H1 (cell line): ENCODE data around the gene MICALL2. TPM values are rescaled to one million over a fixed set of nuclear protein-coding genes. Genes with fewer than 3 reads are reported as not detected.

Source experiments
- BCL11A ChIP-seq, 2 experiments: IDR thresholded peaks; one replicate each; pipeline ENCODE4 v1.6.1; 2011; ENCODE audit warnings: low read depth in 2 of 2, low read length in 2 of 2, mild to moderate bottlenecking in 2 of 2
- CBX8 ChIP-seq: fragments of 300-800, 300-1000 bp; sonication (generic); IDR thresholded peaks from 2 replicates; pipeline ENCODE4 v1.7.1; 2016; ENCODE audit warnings: low read depth, low read length, borderline replicate concordance
- SAP30 ChIP-seq: fragments of 300-600 bp; sonication (generic); IDR thresholded peaks from 2 replicates; pipeline ENCODE4 v1.7.1; 2012; ENCODE audit warnings: low read length, moderate library complexity, mild to moderate bottlenecking, inconsistent platforms; ENCODE audit not compliant: insufficient read depth, insufficient replicate concordance
- polyA plus RNA-seq, 7 experiments: library from polyadenylated mRNA; depleted of rRNA in 3 of 7; stranded (reverse) in 5 of 7; unstranded in 2 of 7; fragments of >200 nt in 5 of 7; fragments of 200-250 nt in 2 of 7; gene quantifications; 1 replicate in 5 of 7; 2 replicates in 1 of 7; 4 replicates in 1 of 7; pipeline versions ENCODE4 v1.2.1 to v1.2.3, GENCODE V29; 2011 to 2013; ENCODE audit warnings: missing spikeins in 2 of 7, mixed read lengths in 2 of 7
- total RNA-seq: library from RNA; stranded (reverse); fragmentation: NEBNext Ultra II Directional; extraction: Animal tissue kit (Norgen Biotek cat#: 25700); gene quantifications from 2 replicates; pipeline ENCODE4 v1.2.1, GENCODE V29; 2021
- TF ChIP-seq, protein P1 (sequence below): IDR thresholded peaks from 2 replicates; pipeline ENCODE4 v1.6.1; 2012; ENCODE audit warnings: inconsistent platforms
- TF ChIP-seq, protein P2 (sequence below): IDR thresholded peaks from 2 replicates; pipeline ENCODE4 v1.6.1; 2012; ENCODE audit warnings: low read length, inconsistent platforms

MICALL2 gene
- total and polyA plus RNA-seq, 2 of the 8 experiments (the other 6 are each of a cell fraction or from before 2014, with no cell fraction given), result 5.3 to 8.5 TPM

DNA sequence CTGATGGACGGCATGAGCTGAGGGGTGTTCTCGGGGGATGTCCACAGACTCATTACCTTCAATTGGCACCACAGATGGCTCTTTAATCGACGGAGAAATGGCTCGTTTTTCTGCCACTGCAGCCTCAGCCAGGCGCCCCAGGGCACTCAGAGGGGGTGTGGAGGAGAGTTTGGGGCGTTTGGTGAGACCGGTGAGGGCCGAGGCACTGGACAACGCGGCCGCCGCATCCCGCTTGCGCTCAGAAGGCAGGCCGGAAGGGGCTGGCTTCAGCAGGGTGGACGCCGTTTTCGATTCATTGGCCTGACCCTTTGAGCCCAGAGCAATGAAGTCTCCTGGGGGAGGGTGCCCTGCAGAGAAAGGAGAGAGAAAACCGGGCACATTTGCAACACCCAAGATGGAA, 43.6 kb upstream of the MICALL2 start (continued):
- no peak for TF ChIP-seq BCL11A (IDR thresholded peaks at IDR 0.05; ENCODE audit: low read depth in 2 of 2, low read length in 2 of 2)
- no peak for TF ChIP-seq CBX8
- TF ChIP-seq, protein P1, sequence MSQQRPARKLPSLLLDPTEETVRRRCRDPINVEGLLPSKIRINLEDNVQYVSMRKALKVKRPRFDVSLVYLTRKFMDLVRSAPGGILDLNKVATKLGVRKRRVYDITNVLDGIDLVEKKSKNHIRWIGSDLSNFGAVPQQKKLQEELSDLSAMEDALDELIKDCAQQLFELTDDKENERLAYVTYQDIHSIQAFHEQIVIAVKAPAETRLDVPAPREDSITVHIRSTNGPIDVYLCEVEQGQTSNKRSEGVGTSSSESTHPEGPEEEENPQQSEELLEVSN, result no peak
- no peak for TF ChIP-seq SAP30
- TF ChIP-seq, protein P2, sequence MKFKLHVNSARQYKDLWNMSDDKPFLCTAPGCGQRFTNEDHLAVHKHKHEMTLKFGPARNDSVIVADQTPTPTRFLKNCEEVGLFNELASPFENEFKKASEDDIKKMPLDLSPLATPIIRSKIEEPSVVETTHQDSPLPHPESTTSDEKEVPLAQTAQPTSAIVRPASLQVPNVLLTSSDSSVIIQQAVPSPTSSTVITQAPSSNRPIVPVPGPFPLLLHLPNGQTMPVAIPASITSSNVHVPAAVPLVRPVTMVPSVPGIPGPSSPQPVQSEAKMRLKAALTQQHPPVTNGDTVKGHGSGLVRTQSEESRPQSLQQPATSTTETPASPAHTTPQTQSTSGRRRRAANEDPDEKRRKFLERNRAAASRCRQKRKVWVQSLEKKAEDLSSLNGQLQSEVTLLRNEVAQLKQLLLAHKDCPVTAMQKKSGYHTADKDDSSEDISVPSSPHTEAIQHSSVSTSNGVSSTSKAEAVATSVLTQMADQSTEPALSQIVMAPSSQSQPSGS, result no peak
